ENCODE results near the gene NEDD4L.

NEDD4L gene

DNA sequence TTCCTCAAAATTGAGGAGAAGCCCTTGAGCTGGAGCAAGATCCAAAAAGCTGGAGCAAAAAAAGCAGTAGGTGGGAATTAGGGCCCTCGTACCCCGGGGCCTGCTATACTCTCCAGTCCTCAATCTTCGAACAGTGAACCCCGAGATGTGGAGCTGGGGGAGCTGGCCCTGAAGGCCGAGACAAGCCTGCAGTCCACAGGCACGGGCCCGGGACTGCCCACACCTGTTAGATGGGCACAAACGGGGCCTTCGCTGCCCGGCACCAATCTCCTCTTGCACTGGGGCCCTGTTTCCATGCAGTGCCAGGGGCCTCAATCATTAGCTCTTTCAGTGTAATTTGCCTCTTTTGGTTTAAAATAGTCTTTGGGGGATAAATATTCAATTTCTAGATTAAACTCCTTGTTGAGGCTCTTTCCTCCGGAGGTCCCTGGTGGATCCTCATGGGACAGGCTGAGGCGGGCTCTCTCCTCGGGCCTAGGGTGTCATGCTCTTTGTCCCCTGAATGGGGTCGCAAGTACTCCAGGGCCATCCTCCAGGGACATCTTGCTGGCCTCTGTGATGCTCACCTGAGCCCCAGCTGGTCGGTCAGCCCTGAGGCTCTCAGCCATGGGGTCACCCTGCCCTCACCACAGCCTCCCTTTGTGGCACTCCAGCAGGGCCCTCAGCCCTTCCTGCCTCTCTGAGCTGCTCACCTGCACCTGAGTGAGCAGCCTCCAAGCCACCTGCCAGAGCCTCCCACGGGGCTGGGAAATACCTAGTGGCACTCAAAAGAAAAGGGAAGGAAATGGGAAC lies 361.3 kb downstream of the NEDD4L start:
- TF ChIP-seq, protein P1, sequence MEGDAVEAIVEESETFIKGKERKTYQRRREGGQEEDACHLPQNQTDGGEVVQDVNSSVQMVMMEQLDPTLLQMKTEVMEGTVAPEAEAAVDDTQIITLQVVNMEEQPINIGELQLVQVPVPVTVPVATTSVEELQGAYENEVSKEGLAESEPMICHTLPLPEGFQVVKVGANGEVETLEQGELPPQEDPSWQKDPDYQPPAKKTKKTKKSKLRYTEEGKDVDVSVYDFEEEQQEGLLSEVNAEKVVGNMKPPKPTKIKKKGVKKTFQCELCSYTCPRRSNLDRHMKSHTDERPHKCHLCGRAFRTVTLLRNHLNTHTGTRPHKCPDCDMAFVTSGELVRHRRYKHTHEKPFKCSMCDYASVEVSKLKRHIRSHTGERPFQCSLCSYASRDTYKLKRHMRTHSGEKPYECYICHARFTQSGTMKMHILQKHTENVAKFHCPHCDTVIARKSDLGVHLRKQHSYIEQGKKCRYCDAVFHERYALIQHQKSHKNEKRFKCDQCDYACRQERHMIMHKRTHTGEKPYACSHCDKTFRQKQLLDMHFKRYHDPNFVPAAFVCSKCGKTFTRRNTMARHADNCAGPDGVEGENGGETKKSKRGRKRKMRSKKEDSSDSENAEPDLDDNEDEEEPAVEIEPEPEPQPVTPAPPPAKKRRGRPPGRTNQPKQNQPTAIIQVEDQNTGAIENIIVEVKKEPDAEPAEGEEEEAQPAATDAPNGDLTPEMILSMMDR (IDR thresholded peaks at IDR 0.05; ENCODE audit: insufficient read depth, low read length, poor library complexity, severe bottlenecking), result no peak
- TF ChIP-seq EZH2phosphoT487 (conservative IDR thresholded peaks at IDR 0.05; ENCODE audit: low read length), result no peak
- no peaks in the 10 kb centered on the region for H3K27me3 ChIP-seq (ENCODE audit: low read length)
- H3K9ac ChIP-seq (ENCODE audit: low read length), result no peak overlapping the region
- no peaks in the 10 kb centered on the region for H3K79me2 ChIP-seq (ENCODE audit: insufficient read depth, low read length)
- H3K9me3 ChIP-seq (ENCODE audit: insufficient read depth, low read length), result no peaks in the 10 kb centered on the region
- no peak overlapping the region for H2AFZ ChIP-seq (ENCODE audit: low read depth, low read length, severe bottlenecking)
- no peaks in the 10 kb centered on the region for H4K20me1 ChIP-seq (ENCODE audit: low read depth, low read length)
- H3F3A ChIP-seq (ENCODE audit: insufficient read depth), result no peaks in the 10 kb centered on the region
- no peaks in the 10 kb centered on the region for H3K9me2 ChIP-seq (replicated peaks; ENCODE audit: insufficient read depth, low read length)
- H3K4me3 ChIP-seq (ENCODE audit: insufficient read depth, low read length, poor library complexity, severe bottlenecking), result no peak overlapping the region
- H3K27ac ChIP-seq (ENCODE audit: low read depth, low read length), result no peak overlapping the region
- H3K36me3 ChIP-seq (ENCODE audit: low read length), result no peaks in the 10 kb centered on the region
- no peak overlapping the region for H3K4me2 ChIP-seq (ENCODE audit: low read depth, low read length, poor library complexity, severe bottlenecking)

DNA sequence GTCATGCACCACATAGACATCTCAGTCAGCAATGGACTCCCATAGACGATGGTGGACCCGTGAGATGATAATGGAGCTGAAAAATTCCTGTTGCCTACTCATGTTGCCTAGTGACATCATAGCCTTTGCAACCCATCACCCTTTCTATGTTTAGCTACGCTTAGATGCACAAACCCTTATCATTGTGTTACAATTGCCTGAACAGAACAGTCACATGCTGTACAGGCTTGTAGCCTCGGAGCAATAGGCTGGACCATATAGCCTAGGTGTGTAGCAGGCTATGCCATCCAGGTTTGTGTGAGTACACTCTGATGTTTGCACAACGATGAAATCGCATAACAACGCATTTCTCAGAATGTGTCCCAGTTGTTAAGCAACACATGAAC lies 363.2 kb downstream of the NEDD4L start:
- Histone ChIP-seq H3F3A (ENCODE audit: insufficient read depth) (no peaks in the 10 kb centered on the region), H2AFZ (ENCODE audit: low read depth, low read length, severe bottlenecking) (no peak overlapping the region), H3K9ac (ENCODE audit: low read length) (no peak overlapping the region), H3K79me2 (ENCODE audit: insufficient read depth, low read length) (no peaks in the 10 kb centered on the region), H3K27me3 (ENCODE audit: low read length) (no peaks in the 10 kb centered on the region), H3K4me2 (ENCODE audit: low read depth, low read length, poor library complexity, severe bottlenecking) (no peak overlapping the region), H3K27ac (ENCODE audit: low read depth, low read length) (no peak overlapping the region), H3K9me2 (replicated peaks; ENCODE audit: insufficient read depth, low read length) (no peaks in the 10 kb centered on the region), H3K4me3 (ENCODE audit: insufficient read depth, low read length, poor library complexity, severe bottlenecking) (no peak overlapping the region), H3K9me3 (ENCODE audit: insufficient read depth, low read length) (no peaks in the 10 kb centered on the region), H3K36me3 (ENCODE audit: low read length) (no peaks in the 10 kb centered on the region), H4K20me1 (ENCODE audit: low read depth, low read length) (no peaks in the 10 kb centered on the region)
- no peak for TF ChIP-seq EZH2phosphoT487 (conservative IDR thresholded peaks at IDR 0.05; ENCODE audit: low read length)
- TF ChIP-seq, protein P1 (IDR thresholded peaks at IDR 0.05; ENCODE audit: insufficient read depth, low read length, poor library complexity, severe bottlenecking), result no peak

DNA sequence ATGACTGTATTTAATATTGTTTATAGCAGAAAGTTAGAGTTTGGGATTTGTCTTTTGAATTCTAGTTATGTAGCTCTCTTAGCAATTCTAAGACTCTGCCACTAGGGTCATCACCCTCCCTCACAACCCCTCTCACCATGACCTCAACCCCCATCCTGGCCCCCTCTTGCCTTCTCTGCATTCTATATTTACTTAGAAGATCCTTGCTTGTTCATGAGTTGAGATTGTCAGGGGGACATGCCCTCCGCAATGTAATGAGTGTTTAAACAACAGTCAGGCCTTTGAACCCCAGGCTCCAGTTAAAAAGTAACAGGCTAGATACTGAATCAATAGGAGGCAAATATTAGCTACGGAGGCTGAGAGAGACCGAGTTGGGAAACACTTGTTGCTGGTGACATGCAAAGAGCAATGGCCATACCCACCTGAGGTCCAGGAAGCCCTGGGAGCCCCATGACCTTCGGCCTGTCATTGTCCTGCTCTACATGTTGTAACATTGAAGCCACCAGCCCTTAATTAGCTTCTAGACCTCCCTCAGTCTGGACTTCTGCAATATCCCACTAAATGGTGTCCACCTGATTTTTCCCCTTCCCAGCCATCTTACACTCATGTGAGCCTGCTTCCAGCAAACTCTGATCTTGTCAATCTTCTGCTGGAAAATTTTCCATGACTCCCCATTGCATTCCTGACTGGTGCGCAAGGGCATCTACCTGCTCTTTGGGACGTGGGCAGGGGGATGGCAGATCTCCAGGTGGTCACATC lies 363.8 kb downstream of the NEDD4L start:
- Histone ChIP-seq H3K9me3 (ENCODE audit: insufficient read depth, low read length) (no peaks in the 10 kb centered on the region), H3K36me3 (ENCODE audit: low read length) (no peaks in the 10 kb centered on the region), H3K27me3 (ENCODE audit: low read length) (no peaks in the 10 kb centered on the region), H3F3A (ENCODE audit: insufficient read depth) (no peaks in the 10 kb centered on the region), H3K4me2 (ENCODE audit: low read depth, low read length, poor library complexity, severe bottlenecking) (no peak overlapping the region), H3K9me2 (replicated peaks; ENCODE audit: insufficient read depth, low read length) (no peaks in the 10 kb centered on the region), H3K9ac (ENCODE audit: low read length) (no peak overlapping the region), H3K79me2 (ENCODE audit: insufficient read depth, low read length) (no peaks in the 10 kb centered on the region), H2AFZ (ENCODE audit: low read depth, low read length, severe bottlenecking) (no peak overlapping the region), H4K20me1 (ENCODE audit: low read depth, low read length) (no peaks in the 10 kb centered on the region), H3K4me3 (ENCODE audit: insufficient read depth, low read length, poor library complexity, severe bottlenecking) (no peak overlapping the region), H3K27ac (ENCODE audit: low read depth, low read length) (no peak overlapping the region)
- no peak for TF ChIP-seq EZH2phosphoT487 (conservative IDR thresholded peaks at IDR 0.05; ENCODE audit: low read length)
- TF ChIP-seq, protein P1 (IDR thresholded peaks at IDR 0.05; ENCODE audit: insufficient read depth, low read length, poor library complexity, severe bottlenecking), result no peak
